GM12873 (cell line): ENCODE data around the gene KRT86.

Experiments used
- TF ChIP-seq, protein P1 (sequence below): IDR thresholded peaks from 2 replicates; pipeline ENCODE4 v1.5.1; 2012; ENCODE audit warnings: low read depth, mild to moderate bottlenecking, moderate library complexity, low read length, control low read depth; ENCODE audit not compliant: insufficient read depth; ENCODE audit errors: missing control alignments

Gene KRT86

DNA sequence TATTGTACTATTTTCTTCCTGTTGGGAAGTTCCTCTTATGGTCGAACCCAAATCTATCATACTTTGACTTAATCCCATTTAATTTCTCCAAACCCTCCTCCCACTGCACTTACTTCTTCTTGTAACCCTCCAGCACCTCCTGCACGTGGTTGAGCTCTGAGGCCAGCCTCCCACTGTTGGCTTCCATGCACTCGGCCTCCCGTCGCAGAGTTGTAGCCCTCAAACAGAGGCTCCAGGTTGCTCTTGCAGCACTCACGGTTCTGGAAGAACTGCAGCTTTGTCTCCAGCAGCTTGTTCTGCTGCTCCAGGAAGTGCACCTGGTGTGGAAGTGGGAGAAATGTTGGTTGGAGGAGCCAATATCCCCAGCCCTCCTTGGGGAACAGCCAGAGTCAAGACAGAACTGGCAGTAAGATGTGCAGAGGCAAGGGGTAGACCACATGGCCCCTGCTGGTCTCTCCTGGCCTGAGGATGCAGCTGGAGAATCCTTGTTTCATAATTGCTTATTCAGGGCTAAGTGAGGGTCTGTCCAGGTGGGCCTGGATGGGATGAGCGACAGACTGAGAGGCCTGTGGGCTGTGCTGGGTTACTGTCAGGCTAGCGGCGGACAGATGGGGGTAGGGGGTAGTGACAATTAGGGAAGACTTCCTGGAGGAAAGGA is 18.4 kb upstream of the KRT86 start:
- TF ChIP-seq, protein P1, sequence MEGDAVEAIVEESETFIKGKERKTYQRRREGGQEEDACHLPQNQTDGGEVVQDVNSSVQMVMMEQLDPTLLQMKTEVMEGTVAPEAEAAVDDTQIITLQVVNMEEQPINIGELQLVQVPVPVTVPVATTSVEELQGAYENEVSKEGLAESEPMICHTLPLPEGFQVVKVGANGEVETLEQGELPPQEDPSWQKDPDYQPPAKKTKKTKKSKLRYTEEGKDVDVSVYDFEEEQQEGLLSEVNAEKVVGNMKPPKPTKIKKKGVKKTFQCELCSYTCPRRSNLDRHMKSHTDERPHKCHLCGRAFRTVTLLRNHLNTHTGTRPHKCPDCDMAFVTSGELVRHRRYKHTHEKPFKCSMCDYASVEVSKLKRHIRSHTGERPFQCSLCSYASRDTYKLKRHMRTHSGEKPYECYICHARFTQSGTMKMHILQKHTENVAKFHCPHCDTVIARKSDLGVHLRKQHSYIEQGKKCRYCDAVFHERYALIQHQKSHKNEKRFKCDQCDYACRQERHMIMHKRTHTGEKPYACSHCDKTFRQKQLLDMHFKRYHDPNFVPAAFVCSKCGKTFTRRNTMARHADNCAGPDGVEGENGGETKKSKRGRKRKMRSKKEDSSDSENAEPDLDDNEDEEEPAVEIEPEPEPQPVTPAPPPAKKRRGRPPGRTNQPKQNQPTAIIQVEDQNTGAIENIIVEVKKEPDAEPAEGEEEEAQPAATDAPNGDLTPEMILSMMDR, result no peak

DNA sequence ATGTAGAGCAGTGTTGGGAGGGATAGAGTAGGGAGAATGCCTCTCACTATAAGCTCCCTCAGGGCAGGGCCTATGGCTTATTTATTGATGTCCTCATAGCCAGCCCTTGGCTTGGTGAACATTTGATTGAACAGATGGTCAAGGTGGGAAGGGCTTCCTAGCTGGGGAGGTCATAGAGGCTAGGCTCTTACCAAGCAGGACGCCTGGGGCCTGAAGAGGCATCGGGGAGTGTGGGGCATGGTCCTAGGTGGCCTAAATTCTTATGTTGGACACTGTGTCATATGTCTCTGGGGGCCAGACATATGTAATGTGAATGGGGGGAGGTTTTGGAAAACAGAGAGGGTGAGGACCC is 17.9 kb upstream of the KRT86 start:
- TF ChIP-seq, protein P1, result no peak

DNA sequence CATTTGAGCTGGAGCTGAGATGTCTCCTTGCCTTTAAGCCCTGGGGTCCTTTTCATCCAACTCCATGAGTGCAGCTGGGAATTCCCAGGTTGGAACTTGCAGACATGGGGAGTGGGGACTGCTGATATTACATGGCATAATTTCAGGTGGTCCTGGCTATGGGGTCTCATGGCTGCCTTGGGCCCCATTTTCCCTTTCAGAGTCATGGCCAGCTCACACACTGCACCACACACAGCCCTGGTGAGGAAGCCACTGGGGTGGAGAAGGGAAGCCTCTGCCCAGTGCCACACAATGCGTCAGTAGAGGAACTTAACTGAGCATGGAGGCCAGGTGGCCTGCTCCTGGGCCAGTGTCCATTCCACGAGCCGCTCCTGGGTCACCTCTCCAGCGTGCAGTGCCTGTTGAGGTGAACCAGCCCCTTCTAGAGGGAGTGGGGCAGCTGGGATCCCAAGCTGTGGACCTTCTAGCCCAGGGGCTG is 17.3 kb upstream of the KRT86 start:
- TF ChIP-seq, protein P1, result no peak

DNA sequence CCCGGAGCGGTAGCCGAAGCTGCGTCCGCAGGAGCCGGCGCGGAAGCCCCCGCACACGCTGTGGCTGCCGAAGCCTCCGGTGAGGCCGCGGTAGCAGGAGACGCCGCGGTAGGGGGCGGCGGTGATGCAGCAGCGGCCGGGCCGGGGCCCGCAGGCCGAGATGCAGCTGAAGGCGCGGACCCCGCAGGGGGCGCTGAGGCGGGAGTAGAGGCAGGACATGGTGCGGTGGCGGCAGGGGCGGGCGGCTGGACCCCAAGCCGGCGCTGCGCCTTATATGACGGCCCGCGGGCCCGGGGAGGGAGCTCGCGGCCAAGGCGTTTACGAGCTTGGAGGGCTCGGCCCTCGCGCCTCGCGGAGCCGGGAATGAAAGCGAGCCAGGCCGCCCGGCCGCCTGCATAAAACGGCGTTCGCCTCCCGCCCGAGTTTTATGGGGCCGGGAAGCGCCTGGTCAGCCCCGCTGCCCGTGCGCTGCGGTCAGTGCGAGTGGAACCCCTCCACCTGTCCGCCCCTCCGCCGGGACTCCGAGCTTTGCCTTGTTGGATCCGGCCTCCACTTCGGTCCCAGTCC is 16.0 kb upstream of the KRT86 start:
- TF ChIP-seq, protein P1, result no peak

DNA sequence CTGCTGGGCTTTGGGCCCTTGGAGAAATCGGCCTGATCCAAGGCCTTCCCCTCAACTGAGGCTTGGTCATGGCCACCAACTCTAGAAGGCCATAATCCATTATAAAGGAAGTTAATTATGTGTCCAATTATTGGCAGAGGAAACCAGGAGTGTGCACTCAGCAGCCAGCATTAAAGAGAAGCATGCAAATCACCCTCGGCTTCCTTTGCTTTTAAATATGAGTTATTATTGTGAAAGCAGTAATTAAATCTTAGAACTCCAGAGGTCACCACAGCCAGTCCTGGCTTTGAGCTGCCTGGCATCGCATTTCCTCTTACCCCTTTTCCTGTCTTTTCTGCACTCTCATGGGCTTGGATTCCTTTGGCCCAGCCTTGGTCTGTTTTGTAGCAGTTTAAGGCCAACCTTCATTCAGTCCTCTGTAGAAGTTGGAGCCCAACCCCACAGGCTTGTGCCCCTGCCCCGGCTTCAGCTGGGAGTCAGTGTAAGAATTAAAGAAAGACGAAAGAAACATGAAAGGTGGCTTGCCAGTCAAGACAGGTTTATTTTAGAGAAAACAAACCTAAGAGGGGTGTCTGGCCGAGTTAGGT is 14.7 kb upstream of the KRT86 start:
- TF ChIP-seq, protein P1, result no peak

DNA sequence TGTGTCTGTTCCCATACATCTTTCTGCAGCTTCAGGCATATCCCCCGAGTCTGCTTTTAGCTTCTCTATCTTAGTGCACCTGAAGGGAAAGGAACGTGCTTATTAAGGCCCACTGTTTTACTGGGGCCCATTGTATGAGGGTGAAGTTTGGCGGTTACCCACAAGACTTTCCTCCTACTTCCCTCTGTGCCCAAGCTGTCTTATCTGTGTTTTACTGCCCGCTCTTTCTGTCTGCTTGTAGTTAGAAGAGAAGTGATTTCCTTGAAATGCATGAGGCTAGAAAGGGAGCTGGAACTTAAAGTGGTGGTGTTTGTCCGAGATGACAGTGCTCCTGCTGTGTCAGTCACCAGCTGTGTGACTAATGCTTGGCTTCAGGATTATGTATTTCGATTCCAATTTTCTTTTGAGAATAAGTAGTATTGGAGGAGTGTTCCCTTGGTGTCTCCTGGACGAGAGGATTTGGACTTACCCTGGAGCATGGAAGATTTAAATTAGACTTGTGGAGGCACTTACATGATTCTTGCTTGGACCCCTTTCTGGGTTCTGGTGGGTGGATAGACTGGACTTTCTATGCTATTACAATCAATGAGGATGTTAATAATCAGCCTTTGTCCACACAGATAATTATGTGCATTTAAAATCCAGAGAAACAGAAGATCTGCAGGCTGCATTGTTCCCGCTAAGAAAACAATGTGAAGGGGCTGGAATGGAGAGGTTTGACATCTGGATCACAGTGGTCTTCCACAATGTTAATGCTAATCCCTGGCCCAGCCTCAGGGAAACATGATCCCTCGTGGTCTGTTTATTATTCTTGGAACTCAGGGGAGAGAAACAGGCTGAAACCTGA is 13.9 kb upstream of the KRT86 start:
- TF ChIP-seq, protein P1, result no peak

DNA sequence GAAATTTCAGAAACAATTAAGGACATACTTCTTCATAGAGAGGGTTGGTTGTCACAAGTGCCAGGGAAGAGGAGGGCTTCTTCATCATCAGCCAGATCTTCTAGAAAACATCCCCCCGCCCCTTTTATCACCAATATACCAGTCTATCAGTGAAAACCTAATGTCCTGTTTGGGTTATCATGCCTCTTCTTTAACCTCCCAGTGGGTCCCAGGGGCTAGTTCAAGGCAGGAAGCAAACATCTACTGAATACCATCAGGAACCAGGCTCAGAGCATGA is 13.3 kb upstream of the KRT86 start:
- TF ChIP-seq, protein P1, result no peak
